ENCODE results near the gene TINCR.
"Not testable (repeated sequence)": the region's sequence is repeated elsewhere in the genome, so short reads cannot be mapped to it uniquely, and the experiment has no call there.

The TINCR gene

DNA sequence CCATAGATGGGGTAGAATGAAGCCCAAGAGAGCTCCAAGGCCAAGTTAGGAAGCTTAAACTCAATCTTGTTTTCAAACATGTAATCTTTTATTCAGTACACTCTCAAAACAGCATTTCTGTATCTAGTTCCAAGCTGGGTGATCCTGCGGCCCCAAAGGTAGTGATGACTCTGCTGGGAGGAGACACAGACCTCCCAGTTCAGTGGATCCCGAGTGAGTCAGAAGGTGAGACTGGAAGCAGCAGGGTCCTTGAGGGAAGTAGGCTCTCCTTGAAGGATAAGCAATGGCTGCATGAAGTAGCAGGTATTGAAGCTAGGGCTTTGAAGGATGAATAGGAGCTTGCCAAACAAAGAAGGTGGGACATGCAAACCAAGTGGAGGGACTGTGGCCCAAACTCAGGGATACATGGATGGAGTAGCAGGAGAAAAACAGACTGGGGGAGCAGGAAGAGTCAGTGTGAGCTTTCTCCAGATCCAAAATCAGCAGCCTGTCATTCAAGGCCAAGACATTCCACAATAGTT is 9.6 kb downstream of the TINCR start:
- DNase-seq: no peak

DNA sequence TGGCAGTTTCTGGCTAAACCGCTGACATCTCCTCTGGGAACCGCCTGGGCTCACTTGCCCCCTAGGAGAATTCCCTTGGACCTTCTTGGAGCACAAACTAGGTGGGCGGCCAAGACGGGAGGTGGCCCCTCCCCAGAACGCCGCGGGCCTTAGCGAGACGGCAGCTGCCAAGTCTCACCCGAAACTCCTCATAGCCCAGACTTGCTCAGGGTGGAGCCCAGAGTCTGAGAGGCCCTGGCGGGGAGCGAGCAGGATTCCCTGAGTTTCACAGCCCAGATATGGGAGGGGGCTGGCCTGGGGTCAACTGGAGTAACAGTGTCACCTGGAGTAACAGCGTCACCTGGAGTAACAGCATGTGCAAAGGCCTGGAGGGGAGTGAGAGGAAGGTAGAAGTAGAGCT is 10.1 kb downstream of the TINCR start:
- DNase-seq: no peak

DNA sequence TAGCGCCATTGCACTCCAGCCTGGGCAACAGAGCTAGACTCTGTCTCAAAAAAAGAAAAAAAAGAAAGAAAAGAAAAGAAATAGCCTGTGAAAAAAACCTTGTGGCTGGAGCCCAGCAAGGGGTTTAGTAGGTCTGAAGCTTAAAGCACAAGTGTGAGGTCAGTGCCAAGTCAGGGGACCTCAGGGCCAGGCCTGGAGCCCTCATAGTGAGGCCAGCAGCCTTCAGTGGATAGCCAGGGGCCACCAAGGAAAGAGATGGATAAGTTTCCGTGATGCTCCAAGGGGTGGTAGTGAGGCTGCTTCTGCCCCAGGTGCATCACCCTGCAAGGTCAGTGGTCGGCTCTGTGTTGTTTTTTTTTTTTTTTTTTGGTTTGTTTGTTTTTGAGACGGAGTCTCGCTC is 12.9 kb downstream of the TINCR start:
- no peak for DNase-seq

DNA sequence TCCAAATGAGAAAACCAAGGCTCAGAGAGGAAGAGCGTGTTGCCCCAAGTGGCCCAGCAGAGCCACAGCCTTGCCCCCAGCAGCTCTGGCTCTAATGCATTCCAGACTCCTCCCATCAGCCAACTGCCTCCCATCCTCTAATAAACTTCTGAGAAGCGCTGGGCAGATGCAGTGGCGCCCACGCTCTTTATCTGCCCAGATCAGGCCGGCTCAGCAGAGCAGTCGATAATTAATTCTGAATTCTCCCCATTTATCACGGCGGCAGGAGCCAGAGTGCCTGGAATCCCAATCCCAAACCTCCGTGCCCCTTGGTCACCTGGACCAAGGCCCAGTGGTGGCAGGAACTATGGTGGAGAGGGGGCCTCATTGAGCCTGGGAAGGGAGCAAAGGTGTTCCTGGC is 13.9 kb downstream of the TINCR start:
- DNase-seq: no peak

DNA sequence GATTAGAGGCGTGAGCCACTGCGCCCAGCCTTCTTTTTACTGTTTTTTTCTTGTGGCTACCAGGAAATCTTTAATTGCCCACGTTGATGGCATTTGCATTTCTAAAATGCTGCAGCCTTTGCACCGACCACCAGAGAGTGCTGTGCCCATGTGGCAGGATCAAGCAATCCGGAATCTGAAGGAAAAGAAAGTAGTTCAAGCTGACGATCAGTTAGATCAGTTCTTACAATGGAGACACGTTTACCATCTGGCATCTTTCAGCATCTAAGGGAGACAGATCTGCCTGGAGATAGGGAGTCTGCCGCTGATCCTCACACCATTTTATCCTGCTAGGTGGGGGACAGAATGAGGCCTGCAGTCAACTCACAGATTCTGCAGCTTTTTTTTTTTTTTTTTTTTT is 19.9 kb downstream of the TINCR start:
- DNase-seq: peak; percentile 23

DNA sequence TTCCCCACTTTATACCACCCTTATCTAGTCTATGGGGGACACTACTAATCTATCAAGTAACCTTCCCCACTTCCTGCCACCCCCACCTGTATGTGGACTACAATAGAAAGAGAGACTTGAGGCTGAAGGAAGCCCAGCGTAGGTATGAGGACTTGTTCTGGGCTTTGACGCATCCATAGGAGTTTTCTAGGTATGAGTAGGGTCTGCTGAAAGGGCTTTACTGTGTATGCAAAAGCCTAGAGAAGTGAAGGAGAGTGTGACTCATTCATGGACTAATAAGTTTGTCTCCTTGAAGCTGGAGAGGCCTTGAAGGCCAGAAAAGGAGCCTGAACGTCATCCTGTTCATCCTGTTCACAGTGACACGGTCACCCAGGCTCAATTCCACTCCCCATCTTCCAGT is 21.8 kb downstream of the TINCR start:
- no peak for DNase-seq

DNA sequence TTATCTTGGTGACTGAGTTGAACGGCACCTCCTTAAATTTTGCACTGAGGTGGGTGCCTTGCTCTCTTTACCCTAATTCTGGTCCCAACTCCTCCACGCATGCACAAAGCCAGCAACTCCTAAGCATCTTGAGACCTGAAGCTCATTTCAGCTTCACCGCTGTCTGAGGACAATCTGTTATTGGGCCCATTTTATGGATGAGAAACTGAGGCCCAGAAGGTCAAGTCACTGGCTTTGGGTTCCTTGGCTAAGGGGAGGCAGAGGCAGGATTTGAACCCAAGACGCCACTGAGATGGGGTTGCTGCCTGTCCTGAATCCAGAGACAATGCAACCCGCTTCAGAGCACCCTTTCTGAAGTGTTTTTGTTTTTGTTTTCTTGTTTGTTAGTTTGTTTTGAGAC is 22.7 kb downstream of the TINCR start:
- no peak for DNase-seq

DNA sequence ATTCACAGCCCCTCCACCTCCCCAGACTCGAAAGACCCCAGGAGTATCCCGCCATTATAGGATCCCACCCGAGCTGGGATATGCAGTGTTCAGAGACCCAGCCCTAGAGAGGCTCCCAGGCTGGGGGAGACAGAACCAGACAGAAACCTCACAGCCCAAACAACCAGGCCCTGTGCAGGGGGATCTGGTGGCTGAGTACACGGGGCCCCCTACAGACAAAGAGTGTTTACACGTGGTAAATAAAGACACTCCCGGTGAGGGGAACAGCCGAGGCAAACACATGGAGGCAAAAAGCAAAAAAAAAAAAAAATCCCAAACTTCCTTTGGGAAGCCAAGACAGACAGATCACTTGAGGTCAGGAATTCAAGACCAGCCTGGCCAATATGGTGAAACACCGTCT is 25.1 kb downstream of the TINCR start:
- no peak for DNase-seq

DNA sequence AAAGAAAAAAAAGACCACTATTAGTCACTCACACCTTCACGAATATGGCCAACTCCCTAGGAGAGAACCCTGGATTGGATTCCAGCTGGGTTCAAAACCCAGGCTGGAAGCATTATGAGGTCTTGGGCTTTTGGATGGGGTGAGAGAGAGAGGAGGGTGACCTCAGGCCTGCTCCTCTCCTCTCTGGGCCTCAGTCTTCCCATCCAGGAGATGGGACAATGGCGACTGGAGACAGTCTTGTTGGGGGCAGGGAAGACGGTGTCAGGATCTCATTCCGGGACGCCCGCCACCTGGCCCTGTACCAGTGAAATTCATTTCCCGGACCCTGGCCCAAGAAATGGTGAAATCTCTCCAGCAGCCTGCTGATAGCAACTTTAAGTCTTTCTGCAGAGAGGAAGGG is 26.3 kb downstream of the TINCR start:
- DNase-seq: no peak

DNA sequence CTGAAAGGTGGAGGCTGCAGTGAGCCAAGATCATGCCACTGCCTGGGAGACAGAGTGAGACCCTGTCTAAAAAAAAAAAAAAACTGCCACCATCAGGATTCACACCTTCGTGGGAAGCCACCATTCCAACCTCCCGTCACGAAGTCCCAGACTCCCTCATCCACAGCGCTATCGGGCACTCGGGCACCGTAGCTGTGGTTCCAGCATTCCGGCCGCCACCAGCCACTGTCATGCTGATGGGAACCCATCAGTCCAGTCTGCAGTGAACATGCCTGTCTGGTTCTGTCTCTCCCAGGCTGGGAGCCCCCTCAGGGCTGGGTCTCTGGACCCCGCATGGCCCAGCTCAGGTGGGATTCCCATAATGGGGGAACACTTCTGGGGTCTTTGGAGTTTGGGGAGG is 27.5 kb downstream of the TINCR start:
- no peak for DNase-seq

DNA sequence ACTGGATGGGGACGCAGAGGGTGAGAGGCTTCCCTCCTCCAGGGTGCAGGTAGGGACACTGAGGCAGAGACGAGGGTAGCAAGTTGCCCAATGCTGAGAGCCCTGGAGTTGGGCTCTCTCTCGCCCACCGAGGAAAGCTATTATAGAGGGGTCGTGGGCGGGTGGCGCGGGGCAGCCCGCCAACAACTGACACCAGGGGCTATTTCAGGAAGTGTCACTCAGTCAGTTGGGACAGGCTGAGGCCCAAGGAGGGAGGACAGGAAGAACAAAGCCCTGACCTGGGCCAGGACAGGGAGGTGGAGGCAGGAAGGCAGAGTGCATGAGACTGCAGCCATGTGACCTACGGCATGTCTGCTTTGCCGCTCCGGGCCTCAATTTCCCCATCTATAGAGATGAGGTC is 29.9 kb downstream of the TINCR start:
- DNase-seq: no peak

DNA sequence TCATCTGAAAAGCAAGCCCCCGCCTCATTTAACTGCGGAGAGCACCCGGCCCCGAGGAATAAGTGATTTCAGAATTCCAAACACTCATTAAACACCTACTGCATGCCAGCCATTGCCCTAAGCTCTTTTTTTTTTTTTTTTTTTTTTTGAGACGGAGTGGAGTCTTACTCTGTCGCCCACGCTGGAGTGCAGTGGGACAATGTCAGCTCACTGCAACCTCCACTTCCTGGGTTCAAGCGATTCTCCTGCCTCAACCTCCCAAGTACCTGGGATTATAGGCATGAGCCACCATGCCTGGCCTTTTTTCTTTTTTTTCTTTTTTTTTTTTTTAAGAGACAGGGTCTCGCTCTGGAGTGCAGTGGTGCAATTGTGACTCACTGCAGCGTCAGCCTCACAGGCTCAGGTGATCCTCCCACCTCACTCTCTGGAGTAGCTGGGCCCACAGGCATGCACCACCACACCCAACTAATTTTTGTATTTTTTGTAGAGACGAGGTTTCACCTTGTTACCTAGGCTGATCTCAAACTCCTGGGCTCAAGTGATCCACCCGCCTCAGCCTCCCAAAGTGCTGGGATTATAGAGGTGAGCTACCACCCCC is 30.7 kb downstream of the TINCR start:
- DNase-seq: not testable (repeated sequence)

DNA sequence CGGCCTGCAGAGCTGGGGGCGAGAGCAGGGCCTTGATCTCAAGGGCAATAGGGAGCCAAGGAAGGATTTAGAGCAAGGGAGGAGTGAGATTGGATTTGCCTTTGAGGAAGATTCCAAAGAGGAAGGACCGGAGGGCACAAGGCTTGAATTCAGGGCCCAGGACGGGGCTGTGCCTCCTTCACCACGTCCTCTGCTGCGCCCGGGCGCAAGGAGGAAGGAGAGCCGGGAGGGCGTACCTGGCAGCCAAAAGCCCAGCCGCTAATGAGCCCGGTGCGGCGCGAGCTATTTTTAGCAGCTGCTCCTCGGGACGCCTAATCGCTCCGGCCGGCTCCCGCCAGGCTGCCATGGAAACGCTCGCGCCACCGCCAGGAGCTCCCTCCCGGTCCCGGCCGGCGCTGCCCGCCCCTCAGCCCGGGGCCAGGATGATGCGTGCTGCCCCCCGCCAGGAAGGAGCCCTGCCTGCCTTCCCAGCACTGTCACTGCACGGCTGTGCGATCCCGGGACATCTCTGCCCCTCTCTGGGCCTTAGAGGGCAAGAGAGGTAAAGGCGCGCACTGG is 31.3 kb downstream of the TINCR start:
- no peak for DNase-seq

DNA sequence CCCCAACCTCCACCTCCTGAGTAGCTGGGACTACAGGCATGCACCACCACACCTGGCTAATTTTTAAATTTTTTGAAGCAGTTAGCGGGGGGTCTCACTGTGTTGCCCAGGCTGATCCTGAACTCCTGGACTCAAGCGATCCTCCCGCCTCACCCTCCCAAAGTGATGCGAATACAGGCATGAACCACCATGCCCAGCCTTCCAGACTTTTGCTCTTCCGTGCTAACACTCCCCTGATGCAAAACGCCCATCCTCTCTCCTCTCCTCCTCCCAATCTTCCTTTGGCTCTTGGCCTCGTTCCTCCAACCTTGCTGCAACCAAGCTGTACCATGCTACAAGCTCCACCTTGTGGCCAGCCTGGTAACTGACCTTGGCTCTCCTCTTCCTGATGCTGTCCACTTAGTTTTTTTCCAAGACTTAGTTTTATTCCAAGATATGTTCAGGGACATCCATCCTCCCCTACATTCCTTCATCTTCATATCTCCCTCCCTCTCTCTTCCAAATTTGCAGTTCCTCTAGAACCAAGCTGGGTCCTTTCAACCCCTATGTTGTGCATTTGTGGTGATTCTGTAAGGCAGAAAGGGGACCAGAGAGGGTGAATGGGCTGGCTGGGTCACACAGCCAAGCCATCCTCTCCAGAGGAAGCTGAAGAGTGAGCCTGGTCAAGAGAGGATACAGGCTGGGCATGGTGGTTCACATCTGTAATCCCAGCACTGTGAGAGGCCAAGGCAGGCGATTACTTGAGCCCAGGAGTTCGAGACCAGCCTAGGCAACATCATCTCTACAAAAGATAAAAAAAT is 32.8 kb downstream of the TINCR start:
- no peak for DNase-seq

DNA sequence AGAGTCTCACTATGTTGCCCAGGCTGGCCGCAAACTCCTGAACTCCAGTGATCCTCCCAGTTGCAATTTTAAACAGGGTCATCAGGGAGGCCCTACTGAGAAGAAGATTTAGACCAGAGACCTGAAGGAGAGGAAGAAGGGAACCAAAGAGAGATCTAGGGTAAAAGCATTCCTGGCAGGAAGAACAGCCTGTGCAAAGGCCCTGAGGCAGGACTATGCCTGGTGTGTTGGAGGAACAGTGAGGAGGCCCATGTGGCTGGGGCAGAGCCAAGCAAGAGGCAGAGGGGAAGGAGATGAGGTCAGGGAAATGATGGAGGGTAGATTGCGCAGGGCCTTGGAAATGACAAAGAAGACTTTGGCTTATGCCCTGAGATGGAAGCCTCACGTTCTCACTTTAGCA is 34.5 kb downstream of the TINCR start:
- DNase-seq: no peak

DNA sequence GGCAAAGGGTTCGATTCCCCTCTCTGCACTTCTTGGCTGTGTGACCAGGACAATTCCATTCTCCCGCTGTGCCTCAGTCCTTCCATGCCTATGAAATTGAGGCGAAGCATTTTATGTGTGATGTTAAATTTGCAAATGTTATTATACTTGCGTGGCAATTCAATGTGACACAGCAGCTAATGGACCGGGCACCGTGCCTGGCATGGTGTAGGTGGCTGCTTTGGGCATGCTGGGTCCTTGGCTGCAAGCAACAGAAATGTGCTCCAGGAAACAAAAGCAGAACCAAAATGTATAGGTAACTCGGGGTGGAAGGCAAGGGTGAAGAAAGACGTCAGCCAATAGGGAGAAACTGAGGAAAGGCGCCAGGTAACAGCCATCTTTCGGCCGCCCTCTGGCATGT is 37.1 kb downstream of the TINCR start:
- no peak for DNase-seq

DNA sequence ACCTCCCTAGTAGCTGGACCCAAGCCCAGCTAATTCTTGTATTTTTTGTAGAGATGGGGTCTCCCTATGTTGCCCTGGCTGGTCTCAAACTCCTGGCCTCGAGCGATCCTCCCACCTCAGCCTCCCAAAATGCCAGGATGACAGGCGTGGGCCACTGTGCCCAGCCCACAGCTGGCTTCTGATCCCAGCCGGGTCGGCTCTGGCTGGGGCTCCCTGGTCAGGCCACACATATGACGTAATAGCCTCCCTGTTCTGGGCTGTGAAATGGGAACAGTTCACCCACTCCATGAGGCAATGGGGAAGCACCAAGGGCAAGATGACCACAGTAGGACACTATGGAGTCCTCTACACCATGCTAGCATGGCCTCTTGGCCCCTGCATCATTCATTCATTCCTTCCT is 41.1 kb downstream of the TINCR start:
- DNase-seq: no peak

DNA sequence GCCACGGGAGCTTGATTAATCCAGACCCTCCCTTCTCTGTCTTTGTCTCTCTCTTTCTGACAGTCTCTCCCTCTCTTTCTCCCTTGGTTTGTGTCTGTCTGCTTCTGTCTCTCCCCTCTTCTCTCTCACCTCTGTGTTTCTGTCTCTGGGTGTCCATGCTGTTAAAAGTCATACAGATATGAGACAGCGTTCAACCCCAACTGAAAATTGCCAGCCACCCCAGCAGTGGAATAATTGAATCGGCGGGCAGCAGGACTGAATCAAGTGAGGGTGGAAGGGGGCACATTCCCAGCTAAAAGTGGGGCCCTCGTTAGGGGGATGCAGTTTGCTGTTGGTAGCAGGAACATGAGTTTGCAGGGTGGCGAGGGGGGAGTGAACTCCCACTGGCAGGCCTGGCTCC is 43.7 kb downstream of the TINCR start:
- DNase-seq: no peak

DNA sequence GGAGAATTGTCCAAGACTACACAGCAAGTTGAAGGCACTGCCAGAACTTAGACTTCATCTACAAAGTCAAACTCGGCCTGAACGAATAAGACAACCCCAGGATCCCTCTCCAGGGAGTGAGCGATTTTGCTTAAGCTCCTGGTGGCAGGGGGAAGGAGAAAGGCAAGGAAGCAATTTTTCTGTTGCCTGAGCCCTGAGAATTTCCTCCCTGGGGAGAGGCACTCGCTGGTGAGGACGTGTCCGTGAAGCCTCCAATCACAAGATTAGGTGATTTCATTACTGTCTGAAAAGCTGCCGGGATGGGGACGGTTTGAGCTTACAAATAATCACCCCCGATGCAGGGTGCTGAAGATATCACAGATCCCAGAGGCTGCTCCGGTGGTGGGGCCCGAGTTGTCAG is 45.6 kb downstream of the TINCR start:
- DNase-seq: no peak

DNA sequence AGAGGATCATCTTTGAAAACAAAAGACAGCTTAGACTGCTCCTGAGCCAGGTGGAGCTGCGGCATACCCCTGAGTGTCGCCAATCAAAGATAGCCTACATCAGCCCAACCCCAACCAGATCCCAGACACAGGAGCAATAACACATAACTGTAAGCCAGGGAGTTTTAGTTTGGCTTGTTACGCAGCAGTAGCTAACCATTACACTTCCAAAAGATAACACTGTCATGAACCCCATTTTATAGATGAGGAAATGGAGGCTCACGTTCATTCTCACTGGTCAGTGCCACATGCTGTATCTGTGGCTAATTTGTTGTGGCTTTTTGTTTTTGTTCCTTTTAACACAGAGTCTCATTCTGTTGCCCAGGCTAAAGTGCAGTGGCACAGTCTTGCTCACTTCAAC is 47.3 kb downstream of the TINCR start:
- DNase-seq: no peak

DNA sequence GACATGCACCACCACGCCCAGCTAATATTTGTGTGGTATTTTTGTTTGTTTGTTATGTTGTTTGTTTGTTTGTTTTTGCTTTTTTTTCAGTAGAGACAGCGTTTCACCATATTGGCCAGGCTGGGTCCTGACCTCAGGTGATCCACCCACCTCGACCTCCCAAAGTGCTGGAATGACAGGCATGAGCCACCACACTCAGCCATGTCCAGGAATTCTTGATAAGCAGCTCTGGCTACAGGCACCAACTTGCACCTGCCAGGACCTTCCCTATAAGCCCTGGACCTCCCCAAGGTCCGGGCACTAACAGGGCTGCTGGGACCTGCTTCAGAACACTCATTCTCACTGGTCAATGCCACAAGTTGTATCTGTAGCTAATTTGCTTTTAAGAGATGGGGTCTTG is 48.7 kb downstream of the TINCR start:
- DNase-seq: no peak

DNA sequence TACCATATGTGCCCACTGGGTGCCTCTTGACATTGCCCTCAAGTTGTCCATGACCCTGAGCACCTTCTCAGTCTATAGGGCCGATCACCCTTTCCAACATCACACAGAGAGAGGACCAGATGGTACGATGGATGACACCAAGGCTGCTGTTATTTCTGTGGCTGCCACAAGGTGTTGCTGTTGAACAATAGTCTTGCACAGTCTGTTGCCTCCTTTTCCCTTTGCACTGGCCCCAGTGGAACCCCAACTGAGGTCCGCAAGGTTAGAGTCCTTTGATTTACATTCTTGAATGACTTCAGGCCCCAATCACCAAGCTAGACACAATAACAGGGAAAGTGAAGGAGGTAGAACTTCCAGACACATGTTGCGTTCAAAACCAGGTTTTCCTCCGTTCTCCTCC is 52.0 kb downstream of the TINCR start:
- DNase-seq: no peak

DNA sequence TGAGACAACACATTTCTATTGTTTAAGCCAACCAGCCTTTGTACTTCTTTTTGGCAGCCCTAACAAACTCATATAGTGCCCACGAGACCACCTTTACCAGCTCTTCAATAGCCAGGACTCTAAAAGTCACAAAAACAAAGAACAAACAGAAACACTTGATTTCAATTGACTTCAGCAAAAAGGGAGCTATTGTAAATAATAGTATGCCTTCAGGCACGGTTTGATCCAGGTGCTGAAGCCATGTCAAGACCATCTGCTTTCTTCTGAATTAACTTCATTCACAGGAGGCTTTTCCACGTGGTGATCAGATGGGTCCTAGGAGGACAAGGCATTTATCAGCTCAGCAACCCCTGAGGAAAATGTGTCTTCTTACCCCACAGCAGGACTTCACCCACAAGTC is 53.8 kb downstream of the TINCR start:
- DNase-seq: no peak

DNA sequence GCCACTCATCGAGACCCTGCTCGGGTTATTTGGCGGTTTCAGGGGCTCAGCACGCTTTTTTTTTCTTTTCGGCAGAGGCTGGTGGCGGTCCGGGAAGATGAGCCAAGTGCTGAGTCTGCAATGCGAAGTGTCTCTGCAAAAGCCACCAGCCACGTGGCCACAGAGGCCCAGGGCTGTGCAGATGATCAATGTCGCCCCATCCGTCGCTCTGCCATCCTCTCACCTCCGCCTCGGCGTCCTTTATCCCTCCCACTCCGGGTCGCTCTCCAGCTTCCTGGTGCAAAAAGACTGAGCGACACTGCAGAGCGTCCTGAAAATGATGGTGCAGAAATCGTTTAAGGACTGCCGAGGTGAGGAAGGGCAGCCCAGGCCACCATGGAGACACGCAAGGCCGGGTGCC is 55.0 kb downstream of the TINCR start:
- no peak for DNase-seq
